T-cell (primary cell): ENCODE measurements around the gene RNF214. TPM values are rescaled to one million over a fixed set of nuclear protein-coding genes. Genes with fewer than 3 reads are reported as not detected.
A peak's percentile ranks its signal among the peaks of the same experiment; 100 is the strongest.

Experiments
- ATAC-seq, 4 experiments: fragments of 200-7000 bp in 3 of 4; fragments of 150-1000 bp in 1 of 4; cut with Tn5 transposase; replicated peaks in 1 of 4; 1 replicate in 3 of 4; 2 replicates in 1 of 4; pipeline ENCODE4 v1.10.0; 2021; ENCODE audit warnings: moderate library complexity in 3 of 4, mild to moderate bottlenecking in 2 of 4, moderate number of reproducible peaks in 1 of 4
- CTCF ChIA-PET, 2 donors: fragments of 300-600 bp; sonication (Branson Sonifier 250); formaldehyde crosslinking; loops; one replicate each; lab custom pipeline; 2022; ENCODE audit warnings: antibody characterized with exemption in 2 of 2; lab: Charles Lee
- POLR2A ChIA-PET, 2 donors: fragments of 300-600 bp; sonication (Branson Sonifier 250); formaldehyde crosslinking; loops; one replicate each; lab custom pipeline; 2022; ENCODE audit warnings: antibody characterized with exemption in 2 of 2; lab: Charles Lee
- DNase-seq, 35 experiments: peaks; one replicate each; pipeline versions ENCODE4 v3.0.0 to v3.0.0-alpha.2; 2013 to 2023
- H3K27ac ChIP-seq: one replicate; pipeline ENCODE4 v1.5.1; 2013; ENCODE audit warnings: low read length
- H3K27me3 ChIP-seq, 2 experiments: replicated peaks in 1 of 2; 1 replicate in 1 of 2; 2 replicates in 1 of 2; pipeline versions ENCODE4 v1.6.1 to v1.7.0; 2013; ENCODE audit warnings: low read length in 1 of 2, mixed read lengths in 1 of 2; ENCODE audit not compliant: control insufficient read depth in 2 of 2, insufficient read depth in 2 of 2; ENCODE audit errors: extremely low read depth in 1 of 2
- H3K36me3 ChIP-seq, 2 donors: 1 replicate in 1 of 2; 2 replicates in 1 of 2; pipeline versions ENCODE4 v1.6.1 to v1.7.0; 2013; ENCODE audit warnings: low read length in 1 of 2; ENCODE audit not compliant: control insufficient read depth in 2 of 2, insufficient read depth in 1 of 2; ENCODE audit errors: extremely low read depth in 1 of 2
- H3K4me1 ChIP-seq, 2 experiments: 1 replicate in 1 of 2; 2 replicates in 1 of 2; pipeline versions ENCODE4 v1.6.1 to v1.7.0; 2013; ENCODE audit warnings: low read length in 2 of 2, mixed read lengths in 1 of 2; ENCODE audit not compliant: insufficient read depth in 2 of 2, control insufficient read depth in 1 of 2; ENCODE audit errors: extremely low read depth in 1 of 2
- H3K4me3 ChIP-seq, 2 donors: 1 replicate in 1 of 2; 2 replicates in 1 of 2; pipeline versions ENCODE4 v1.5.1 to v1.7.0; 2013; ENCODE audit warnings: mild to moderate bottlenecking in 2 of 2, low read length in 1 of 2, moderate library complexity in 1 of 2; ENCODE audit not compliant: control insufficient read depth in 1 of 2; ENCODE audit errors: extremely low read depth in 1 of 2
- H3K9me3 ChIP-seq: 2 replicates; pipeline ENCODE4 v1.7.0; 2013
- H3K27ac Mint-ChIP-seq, 2 donors: one replicate each; pipeline ENCODE4 v1.8.0; 2020 to 2021; ENCODE audit warnings: mild to moderate bottlenecking in 2 of 2, mixed read lengths in 2 of 2
- H3K27me3 Mint-ChIP-seq, 2 donors: one replicate each; pipeline ENCODE4 v1.8.0; 2021 to 2022; ENCODE audit warnings: mixed read lengths in 2 of 2
- H3K36me3 Mint-ChIP-seq: one replicate; pipeline ENCODE4 v1.8.0; 2021; ENCODE audit warnings: mixed read lengths
- H3K4me1 Mint-ChIP-seq, 3 donors: one replicate each; pipeline ENCODE4 v1.8.0; 2020 to 2022; ENCODE audit warnings: mixed read lengths in 3 of 3, mild to moderate bottlenecking in 1 of 3
- H3K4me3 Mint-ChIP-seq, 3 donors: one replicate each; pipeline ENCODE4 v1.8.0; 2020 to 2022; ENCODE audit warnings: mild to moderate bottlenecking in 3 of 3, mixed read lengths in 3 of 3, moderate library complexity in 3 of 3
- H3K9me3 Mint-ChIP-seq, 3 donors: one replicate each; pipeline ENCODE4 v1.8.0; 2020 to 2022; ENCODE audit warnings: mixed read lengths in 3 of 3
- WGBS: methylation state at CpG from one replicate; pipeline ENCODE4 v1.1.5; 2013; ENCODE audit warnings: missing lambda C conversion rate; ENCODE audit not compliant: insufficient coverage; 5-methylcytosine and 5-hydroxymethylcytosine counted together
- total RNA-seq, 35 experiments: library from RNA in 6 of 35; stranded (reverse) in 6 of 35; fragments of 120-200 nt in 1 of 35; gene quantifications; one replicate each; pipeline versions ENCODE4 v1.2.1 to v1.2.4 and lab custom pipeline; 2013 to 2026

Gene RNF214
- total RNA-seq, 5 donors from 2014 or later (not counting 1 experiment from before 2014, with no cell fraction given), result 21.6 to 31.7 (median 30.5) TPM

GRCh38 chr11:117305145-117305544 lies 72.7 kb downstream of the RNF214 start:
- DNase-seq (no peak), ATAC-seq (no peak)
- Histone ChIP-seq H3K4me3 (no peak overlapping the region), H3K4me1 (no peaks in the 10 kb centered on the region), H3K9me3 (no peaks in the 10 kb centered on the region), H3K27ac (no peak overlapping the region), H3K27me3 (peaks cover 0 to 21% of the 10 kb centered on the region in 2 experiments), H3K36me3 (no peaks in the 10 kb centered on the region)
- H3K4me3 Mint-ChIP-seq, result no peak overlapping the region
- WGBS, result 100% methylated on average over 3 of the region's 3 CpGs
- POLR2A ChIA-PET, result no interaction called here
- peaks cover 4 to 11% of the 10 kb centered on the region in 2 donors for H3K27me3 Mint-ChIP-seq
- H3K4me1 Mint-ChIP-seq, result peaks cover 0 to 4% (median 0%) of the 10 kb centered on the region in 3 donors
- H3K36me3 Mint-ChIP-seq, result no peaks in the 10 kb centered on the region
- no peaks in the 10 kb centered on the region for H3K9me3 Mint-ChIP-seq
- CTCF ChIA-PET, result no interaction called here
- no peak overlapping the region for H3K27ac Mint-ChIP-seq

- ATAC-seq, result no peak
- CTCF ChIA-PET, result no interaction called here
- POLR2A ChIA-PET, result no interaction called here
- DNase-seq, result no peak
- peaks cover 0 to 4% (median 0%) of the 10 kb centered on the region in 3 donors for H3K4me1 Mint-ChIP-seq
- Histone ChIP-seq H3K4me1 (no peaks in the 10 kb centered on the region), H3K9me3 (no peaks in the 10 kb centered on the region), H3K36me3 (no peaks in the 10 kb centered on the region), H3K27ac (no peak overlapping the region), H3K27me3 (peaks cover 0 to 31% of the 10 kb centered on the region in 2 experiments), H3K4me3 (no peak overlapping the region)
- no peaks in the 10 kb centered on the region for H3K9me3 Mint-ChIP-seq
- H3K4me3 Mint-ChIP-seq, result no peak overlapping the region
- no peak overlapping the region for H3K27ac Mint-ChIP-seq
- H3K36me3 Mint-ChIP-seq, result no peaks in the 10 kb centered on the region
- WGBS, result 93% methylated on average over 5 of the region's 7 CpGs
- peaks cover 11 to 15% of the 10 kb centered on the region in 2 donors for H3K27me3 Mint-ChIP-seq
These were observed 76.8 kb downstream of the RNF214 start for GRCh38 chr11:117309310-117309709.

- peaks cover 28 to 39% of the 10 kb centered on the region in 2 donors for H3K27me3 Mint-ChIP-seq
- Histone ChIP-seq H3K27ac (no peak overlapping the region), H3K36me3 (no peaks in the 10 kb centered on the region), H3K27me3 (peaks cover 0 to 46% of the 10 kb centered on the region in 2 experiments), H3K4me3 (no peak overlapping the region), H3K4me1 (peaks cover 3 to 21% of the 10 kb centered on the region in 2 experiments), H3K9me3 (no peaks in the 10 kb centered on the region)
- WGBS, result 51% methylated on average over 2 of the region's 5 CpGs
- no peaks in the 10 kb centered on the region for H3K36me3 Mint-ChIP-seq
- ATAC-seq, result no peak
- peaks cover 7 to 19% (median 8%) of the 10 kb centered on the region in 3 donors for H3K4me1 Mint-ChIP-seq
- DNase-seq, result no peak
- no peaks in the 10 kb centered on the region for H3K9me3 Mint-ChIP-seq
- H3K4me3 Mint-ChIP-seq, result no peak overlapping the region
- ChIA-PET CTCF (no interaction called here), POLR2A (no interaction called here)
- H3K27ac Mint-ChIP-seq, result no peak overlapping the region
These were observed 80.6 kb downstream of the RNF214 start for GRCh38 chr11:117313091-117313490.

GRCh38 chr11:117313828-117314768 lies 81.6 kb downstream of the RNF214 start:
- 85% methylated on average over 12 of the region's 14 CpGs for WGBS
- ChIA-PET CTCF (no interaction called here), POLR2A (no interaction called here)
- Mint-ChIP-seq H3K4me1 (peaks cover 7 to 19% (median 8%) of the 10 kb centered on the region in 3 donors), H3K27ac (no peak overlapping the region), H3K9me3 (no peaks in the 10 kb centered on the region), H3K27me3 (peaks cover 23 to 37% of the 10 kb centered on the region in 2 donors), H3K4me3 (peak overlapping the region; percentile 13 to 69 (median 42)), H3K36me3 (no peaks in the 10 kb centered on the region)
- H3K4me3 ChIP-seq, result no peak overlapping the region
- peaks cover 0 to 46% of the 10 kb centered on the region in 2 experiments for H3K27me3 ChIP-seq
- no peak for ATAC-seq
- no peaks in the 10 kb centered on the region for H3K36me3 ChIP-seq
- no peaks in the 10 kb centered on the region for H3K9me3 ChIP-seq
- peaks cover 3 to 21% of the 10 kb centered on the region in 2 experiments for H3K4me1 ChIP-seq
- H3K27ac ChIP-seq, result no peak overlapping the region
- no peak for DNase-seq

- DNase-seq, result no peak
- Histone ChIP-seq H3K4me1 (peaks cover 3 to 21% of the 10 kb centered on the region in 2 experiments), H3K27ac (no peak overlapping the region), H3K36me3 (no peaks in the 10 kb centered on the region), H3K9me3 (no peaks in the 10 kb centered on the region), H3K27me3 (peaks cover 0 to 46% of the 10 kb centered on the region in 2 experiments), H3K4me3 (peak overlapping the region in 1 of 2 donors; percentile 75)
- no peaks in the 10 kb centered on the region for H3K36me3 Mint-ChIP-seq
- H3K27ac Mint-ChIP-seq, result no peak overlapping the region
- WGBS, result 76% methylated on average over 2 of the region's 10 CpGs
- peak overlapping the region; percentile 52 to 69 (median 62) for H3K4me3 Mint-ChIP-seq
- peaks cover 7 to 19% (median 8%) of the 10 kb centered on the region in 3 donors for H3K4me1 Mint-ChIP-seq
- no peak for ATAC-seq
- no peaks in the 10 kb centered on the region for H3K9me3 Mint-ChIP-seq
- ChIA-PET POLR2A (no interaction called here), CTCF (no interaction called here)
- peaks cover 18 to 35% of the 10 kb centered on the region in 2 donors for H3K27me3 Mint-ChIP-seq
These were observed 82.4 kb downstream of the RNF214 start for GRCh38 chr11:117314840-117315239.

GRCh38 chr11:117315285-117316196 lies 83.1 kb downstream of the RNF214 start:
- CTCF ChIA-PET, result no interaction called here
- Histone ChIP-seq H3K27ac (no peak overlapping the region), H3K9me3 (no peaks in the 10 kb centered on the region), H3K4me1 (peaks cover 3 to 21% of the 10 kb centered on the region in 2 experiments), H3K36me3 (no peaks in the 10 kb centered on the region), H3K27me3 (peaks cover 0 to 46% of the 10 kb centered on the region in 2 experiments), H3K4me3 (peak overlapping the region; percentile 52 to 75)
- peak in 10 of 35 experiments; percentile 2 to 35 (median 14) for DNase-seq
- Mint-ChIP-seq H3K9me3 (no peaks in the 10 kb centered on the region), H3K4me1 (peaks cover 7 to 19% (median 8%) of the 10 kb centered on the region in 3 donors), H3K36me3 (no peaks in the 10 kb centered on the region), H3K27ac (no peak overlapping the region), H3K4me3 (peak overlapping the region; percentile 69 to 81 (median 78)), H3K27me3 (peaks cover 18 to 35% of the 10 kb centered on the region in 2 donors)
- WGBS, result 4% methylated on average over 62 of the region's 62 CpGs
- POLR2A ChIA-PET, result no interaction called here
- ATAC-seq, result peak; percentile 69 to 80 (median 76)
